Measurements from ENCODE around the gene INCENP.

GRCh38 chr11:62153617-62154016 is 29.8 kb downstream of the INCENP start:
- TF ChIP-seq EP300 (IDR thresholded peaks at IDR 0.05), result no peak
- TF ChIP-seq POLR2A (IDR thresholded peaks at IDR 0.05), result no peak
